Ovary (tissue), 9 donors: Measurements from ENCODE around the gene PALMD. TPM values are rescaled to one million over a fixed set of nuclear protein-coding genes. Genes with fewer than 3 reads are reported as not detected.

Experiments used
- DNase-seq, 5 donors: peaks; one replicate each; pipeline ENCODE4 v3.0.0-alpha.2; 2019 to 2020
- H3K27ac ChIP-seq, 2 donors: fragments of 200-600 bp; one replicate each; pipeline versions ENCODE4 v1.5.1 to v1.8.0; 2019 to 2022
- H3K27me3 ChIP-seq: fragments of 200-600 bp; one replicate; pipeline ENCODE4 v1.8.0; 2022
- H3K36me3 ChIP-seq: fragments of 200-600 bp; sonication (generic); one replicate; pipeline ENCODE4 v1.5.1; 2019
- H3K4me1 ChIP-seq: one replicate; pipeline ENCODE4 v1.8.1; 2013; ENCODE audit warnings: mild to moderate bottlenecking, moderate library complexity; ENCODE audit not compliant: insufficient read depth
- H3K4me3 ChIP-seq: fragments of 200-600 bp; sonication (generic); one replicate; pipeline ENCODE4 v1.5.1; 2017
- H3K9me3 ChIP-seq, 2 donors: fragments of 200-600 bp in 1 of 2; sonication (generic) in 1 of 2; one replicate each; pipeline versions ENCODE4 v1.5.1 to v1.8.1; 2013 to 2019; ENCODE audit warnings: mild to moderate bottlenecking in 1 of 2, moderate library complexity in 1 of 2
- CTCF ChIP-seq, 3 donors: fragments of 450-650 bp in 2 of 3; fragments of 200-600 bp in 1 of 3; IDR thresholded peaks; one replicate each; pipeline versions ENCODE4 v1.5.1 to v1.8.0; 2016 to 2022; ENCODE audit warnings: antibody characterized with exemption in 3 of 3, mild to moderate bottlenecking in 1 of 3
- EP300 ChIP-seq: sonication (generic); formaldehyde crosslinking; IDR thresholded peaks from one replicate; pipeline ENCODE4 v1.6.1; 2017; ENCODE audit warnings: antibody characterized with exemption
- POLR2A ChIP-seq: fragments of 450-650 bp; IDR thresholded peaks from one replicate; pipeline ENCODE4 v1.6.1; 2017; ENCODE audit warnings: antibody characterized with exemption, mild to moderate bottlenecking, moderate library complexity
- WGBS, 3 donors: extraction: QIAGEN DNeasy Blood & Tissue Kit in 1 of 3; methylation state at CpG; one replicate each; pipeline versions ENCODE4 v1.1.5 to v1.1.7; 2013 to 2017; 5-methylcytosine and 5-hydroxymethylcytosine counted together
- intact Hi-C, 4 donors: fragments of 100-400 bp; cut with DNase I; formaldehyde crosslinking; loops; one replicate each; pipeline versions ENCODE4 v1.11.0 to v1.15.1; 2022 to 2023
- polyA plus RNA-seq, 2 donors: library from polyadenylated mRNA; stranded (reverse); fragments of 200-250 nt in 1 of 2; fragments of 350-450 nt in 1 of 2; fragmentation: Illumina TruSeq in 1 of 2; extraction: RNeasy Lipid Tissue Mini Kit (QIAGEN cat#74804) in 1 of 2; gene quantifications; one replicate each; pipeline ENCODE4 v1.2.3, GENCODE V29; 2013 to 2014
- total RNA-seq, 7 donors: library from RNA; depleted of rRNA in 2 of 7; stranded (reverse); fragments of >200 nt in 2 of 7; fragmentation: NEBNext Ultra II Directional in 3 of 7; extraction: Animal tissue kit (Norgen Biotek cat#: 25700) in 3 of 7; gene quantifications; one replicate each; pipeline versions ENCODE4 v1.1.0 to v1.2.4, GENCODE V29; 2016 to 2023
- donor health status: DM: no; HTN: no; CAD: no; lungs with moderate emphysema.
- donor health status: DM: no; HTN: no; CAD: no.
- donor health status: Bipolar disorder and iron deficiency.
- donor health status: DM: yes; HTN: yes; CAD: no.
- donor health status: DM: no; HTN: no; CAD: no.
- donor health status: DM: yes; HTN: yes; CAD: no.

The PALMD gene
- total and polyA plus RNA-seq, 9 donors, result 18.0 to 43.7 (median 30.2) TPM

- no peak overlapping the region for H3K4me3 ChIP-seq
- H3K27me3 ChIP-seq, result no peaks in the 10 kb centered on the region
- H3K27ac ChIP-seq, result no peak overlapping the region
- H3K4me1 ChIP-seq, result no peaks in the 10 kb centered on the region
- TF ChIP-seq EP300 (no peak), CTCF (IDR thresholded peaks at IDR 0.05) (peak; percentile 77 to 95 (median 90)), POLR2A (no peak)
- H3K9me3 ChIP-seq, result no peaks in the 10 kb centered on the region
- intact Hi-C loops, result loop anchor here in 2 of 4 donors (5.0 to 10.0 kb wide), 2 partner anchors 523 to 525 kb away; no protein-coding TSS in a partner anchor
- DNase-seq, result peak; percentile 66 to 85 (median 74)
- no peaks in the 10 kb centered on the region for H3K36me3 ChIP-seq
- 4 to 13% (median 4%) methylated on average over 4 of the region's 4 CpGs for WGBS, 3 donors
Measured at GRCh38 chr1:99707535-99708142, 61.7 kb downstream of the PALMD start.

- no peak overlapping the region for H3K27ac ChIP-seq
- no peaks in the 10 kb centered on the region for H3K4me1 ChIP-seq
- TF ChIP-seq POLR2A (no peak), EP300 (no peak), CTCF (IDR thresholded peaks at IDR 0.05) (no peak)
- no peak overlapping the region for H3K4me3 ChIP-seq
- H3K36me3 ChIP-seq, result no peaks in the 10 kb centered on the region
- intact Hi-C loops, result loop anchor here in 2 of 4 donors (10.0 kb wide), 1 partner anchor 536 kb away; no protein-coding TSS in a partner anchor
- no peaks in the 10 kb centered on the region for H3K9me3 ChIP-seq
- H3K27me3 ChIP-seq, result no peaks in the 10 kb centered on the region
- WGBS, 3 donors, result 94 to 96% (median 96%) methylated on average over 4 of the region's 4 CpGs
- no peak for DNase-seq
Measured at GRCh38 chr1:99710994-99711393, 65.1 kb downstream of the PALMD start.

GRCh38 chr1:99713006-99713405, 67.1 kb downstream of the PALMD start:
- Histone ChIP-seq H3K36me3 (no peaks in the 10 kb centered on the region), H3K4me1 (no peaks in the 10 kb centered on the region), H3K4me3 (no peak overlapping the region), H3K27ac (no peak overlapping the region), H3K9me3 (no peaks in the 10 kb centered on the region), H3K27me3 (no peaks in the 10 kb centered on the region)
- 95 to 100% (median 96%) methylated on average over 2 of the region's 2 CpGs for WGBS, 3 donors
- no peak for DNase-seq
- TF ChIP-seq POLR2A (no peak), EP300 (no peak), CTCF (IDR thresholded peaks at IDR 0.05) (no peak)
- intact Hi-C loops, result loop anchor here in 2 of 4 donors (10.0 kb wide), 1 partner anchor 538 kb away; no protein-coding TSS in a partner anchor

- intact Hi-C loops, result loop anchor here in 2 of 4 donors (10.0 kb wide), 1 partner anchor 542 kb away; no protein-coding TSS in a partner anchor
- Histone ChIP-seq H3K27me3 (no peaks in the 10 kb centered on the region), H3K4me1 (no peaks in the 10 kb centered on the region), H3K27ac (no peak overlapping the region), H3K4me3 (no peak overlapping the region), H3K9me3 (no peaks in the 10 kb centered on the region), H3K36me3 (no peaks in the 10 kb centered on the region)
- TF ChIP-seq POLR2A, result no peak
- no peak for DNase-seq
- 90 to 97% (median 92%) methylated on average over 1 of the region's 1 CpG for WGBS, 3 donors
Measured at GRCh38 chr1:99717005-99717404, 71.1 kb downstream of the PALMD start.

GRCh38 chr1:99723251-99723650, 77.3 kb downstream of the PALMD start:
- intact Hi-C loops, result no loop called here
- no peaks in the 10 kb centered on the region for H3K9me3 ChIP-seq
- no peaks in the 10 kb centered on the region for H3K27me3 ChIP-seq
- no peak overlapping the region for H3K4me3 ChIP-seq
- TF ChIP-seq CTCF (IDR thresholded peaks at IDR 0.05) (no peak), POLR2A (no peak)
- no peak for DNase-seq
- 92 to 95% (median 92%) methylated on average over 3 of the region's 3 CpGs for WGBS, 3 donors
- H3K27ac ChIP-seq, result no peak overlapping the region
- H3K4me1 ChIP-seq, result no peaks in the 10 kb centered on the region
- no peaks in the 10 kb centered on the region for H3K36me3 ChIP-seq
